K562 (cell line): ENCODE measurements around the gene LAMA5. TPM values are rescaled to one million over a fixed set of nuclear protein-coding genes. Genes with fewer than 3 reads are reported as not detected.

Experiments
- ARID2 ChIP-seq: fragments of 450-650 bp; IDR thresholded peaks from 2 replicates; pipeline ENCODE4 v1.6.1; 2017; ENCODE audit warnings: antibody characterized with exemption, mild to moderate bottlenecking
- CREM ChIP-seq: IDR thresholded peaks from 2 replicates; pipeline ENCODE4 v1.6.1; 2014; ENCODE audit warnings: antibody characterized with exemption, low read depth
- DMBX1 ChIP-seq: fragments of 250-450 bp; sonication (Bioruptor Pico); IDR thresholded peaks from 2 replicates; pipeline ENCODE4 v1.8.0; 2022; ENCODE audit warnings: inconsistent platforms, mild to moderate bottlenecking, moderate library complexity, borderline replicate concordance
- DPF2 ChIP-seq: fragments of 450-650 bp; IDR thresholded peaks from 2 replicates; pipeline ENCODE4 v1.6.1; 2016
- ELF2 ChIP-seq: fragments of 250-450 bp; sonication (Bioruptor Pico); IDR thresholded peaks from 2 replicates; pipeline ENCODE4 v1.5.0; 2021; ENCODE audit warnings: mild to moderate bottlenecking
- ESRRA ChIP-seq: fragments of 450-650 bp; IDR thresholded peaks from 2 replicates; pipeline ENCODE4 v1.6.1; 2014; ENCODE audit warnings: low read depth, mild to moderate bottlenecking, moderate library complexity, borderline replicate concordance
- HDAC2 ChIP-seq: fragments of 450-650 bp; IDR thresholded peaks from 2 replicates; pipeline ENCODE4 v1.6.1; 2016; ENCODE audit warnings: mild to moderate bottlenecking
- HSF4 ChIP-seq: fragments of 250-450 bp; sonication (Bioruptor Pico); IDR thresholded peaks from 2 replicates; pipeline ENCODE4 v2.1.2; 2022; ENCODE audit warnings: mild to moderate bottlenecking, moderate library complexity, borderline replicate concordance
- MYNN ChIP-seq, 2 experiments: sonication (generic); formaldehyde crosslinking in 1 of 2; IDR thresholded peaks; 2 replicates each; pipeline versions ENCODE4 v1.5.0 to v1.6.1; 2016 to 2020; ENCODE audit warnings: antibody characterized with exemption in 1 of 2, missing genetic modification reagents in 1 of 2
- NFIC ChIP-seq: fragments of 450-650 bp; IDR thresholded peaks from 2 replicates; pipeline ENCODE4 v1.6.1; 2017; ENCODE audit warnings: mild to moderate bottlenecking, inconsistent platforms
- NR4A1 ChIP-seq, 2 experiments: fragments of 250-450 bp in 1 of 2; fragments of 450-650 bp in 1 of 2; sonication (Bioruptor Pico) in 1 of 2; IDR thresholded peaks; 2 replicates each; pipeline versions ENCODE4 v1.4.0 to v1.6.1; 2016 to 2020; ENCODE audit warnings: mild to moderate bottlenecking in 2 of 2, missing compliant biosample characterization in 1 of 2, missing genetic modification characterization in 1 of 2, moderate library complexity in 1 of 2
- NRF1 ChIP-seq, 2 experiments: fragments of 450-650 bp; IDR thresholded peaks in 1 of 2; conservative IDR thresholded peaks in 1 of 2; 2 replicates each; pipeline ENCODE4 v1.6.1; 2014; ENCODE audit warnings: mild to moderate bottlenecking in 2 of 2
- SMARCA5 ChIP-seq: fragments of 450-650 bp; IDR thresholded peaks from 2 replicates; pipeline ENCODE4 v1.6.1; 2016
- SRSF3 ChIP-seq: fragments of 200-400 bp; formaldehyde crosslinking; IDR thresholded peaks from 2 replicates; pipeline ENCODE4 v1.6.1; 2016; ENCODE audit warnings: mild to moderate bottlenecking, low read length, moderate library complexity; ENCODE audit not compliant: insufficient read depth
- SRSF7 ChIP-seq: fragments of 200-400 bp; formaldehyde crosslinking; optimal IDR thresholded peaks from 2 replicates; pipeline ENCODE3; 2017; ENCODE audit warnings: mild to moderate bottlenecking, low read depth, low read length
- ZBTB17 ChIP-seq: fragments of 450-650 bp; formaldehyde crosslinking; IDR thresholded peaks from 2 replicates; pipeline ENCODE4 v1.4.0; 2020; ENCODE audit warnings: mild to moderate bottlenecking
- ZBTB49 ChIP-seq: sonication (generic); formaldehyde crosslinking; IDR thresholded peaks from 2 replicates; pipeline ENCODE4 v1.8.0; 2022; ENCODE audit warnings: missing genetic modification reagents, mild to moderate bottlenecking, borderline replicate concordance
- ZKSCAN3 ChIP-seq: fragments of 250-450 bp; sonication (Bioruptor Pico); IDR thresholded peaks from 2 replicates; pipeline ENCODE4 v1.4.0; 2020
- ZNF184 ChIP-seq: sonication (generic); formaldehyde crosslinking; IDR thresholded peaks from 2 replicates; pipeline ENCODE4 v1.5.0; 2020; ENCODE audit warnings: missing genetic modification reagents
- ZNF324 ChIP-seq: fragments of 250-450 bp; sonication (Bioruptor Pico); IDR thresholded peaks from 2 replicates; pipeline ENCODE4 v1.4.0; 2020; ENCODE audit warnings: mild to moderate bottlenecking
- ZNF41 ChIP-seq: fragments of 250-450 bp; sonication (Bioruptor Pico); conservative IDR thresholded peaks from 2 replicates; pipeline ENCODE4 v1.4.0; 2020; ENCODE audit warnings: mild to moderate bottlenecking
- ZNF740 ChIP-seq, 3 experiments: fragments of 200-800 bp in 1 of 3; sonication (Bioruptor generic) in 1 of 3; sonication (generic) in 1 of 3; formaldehyde crosslinking in 1 of 3; IDR thresholded peaks; 2 replicates each; pipeline versions ENCODE4 v1.6.1 to v1.8.0; 2016 to 2022; ENCODE audit warnings: mild to moderate bottlenecking in 2 of 3, missing compliant biosample characterization in 2 of 3, missing genetic modification characterization in 2 of 3, missing genetic modification reagents in 1 of 3
- polyA plus RNA-seq, 8 experiments: library from polyadenylated mRNA; depleted of rRNA in 4 of 8; stranded (reverse) in 5 of 8; unstranded in 3 of 8; fragments of >200 nt; fragmentation: Nextera tagmentation in 2 of 8; fragmentation: Illumina TruSeq in 1 of 8; extraction: Ambion mirVana in 2 of 8; extraction: Trizol in 1 of 8; gene quantifications; 2 replicates each; pipeline versions ENCODE4 v1.2.1 to v1.2.3, GENCODE V29; 2011 to 2014; ENCODE audit warnings: inconsistent platforms in 1 of 8, missing spikeins in 1 of 8
- total RNA-seq, 7 experiments: library from RNA; depleted of rRNA in 6 of 7; stranded (reverse); fragments of >200 nt in 6 of 7; fragmentation: Illumina TruSeq in 2 of 7; extraction: Trizol in 2 of 7; gene quantifications; 2 replicates each; pipeline versions ENCODE4 v1.2.1 to v1.2.3, GENCODE V29; 2011 to 2021; ENCODE audit warnings: low replicate concordance in 1 of 7
- TF ChIP-seq, protein P1 (sequence below): fragments of 150-350 bp; IDR thresholded peaks from 2 replicates; pipeline ENCODE4 v1.6.1; 2014; ENCODE audit warnings: low read depth, mild to moderate bottlenecking, low read length, borderline replicate concordance

The LAMA5 gene
- total and polyA plus RNA-seq, 9 of the 15 experiments (the other 6 are each of a cell fraction or from before 2014, with no cell fraction given): 0.31 to 101 (median 7.8) TPM

DNA sequence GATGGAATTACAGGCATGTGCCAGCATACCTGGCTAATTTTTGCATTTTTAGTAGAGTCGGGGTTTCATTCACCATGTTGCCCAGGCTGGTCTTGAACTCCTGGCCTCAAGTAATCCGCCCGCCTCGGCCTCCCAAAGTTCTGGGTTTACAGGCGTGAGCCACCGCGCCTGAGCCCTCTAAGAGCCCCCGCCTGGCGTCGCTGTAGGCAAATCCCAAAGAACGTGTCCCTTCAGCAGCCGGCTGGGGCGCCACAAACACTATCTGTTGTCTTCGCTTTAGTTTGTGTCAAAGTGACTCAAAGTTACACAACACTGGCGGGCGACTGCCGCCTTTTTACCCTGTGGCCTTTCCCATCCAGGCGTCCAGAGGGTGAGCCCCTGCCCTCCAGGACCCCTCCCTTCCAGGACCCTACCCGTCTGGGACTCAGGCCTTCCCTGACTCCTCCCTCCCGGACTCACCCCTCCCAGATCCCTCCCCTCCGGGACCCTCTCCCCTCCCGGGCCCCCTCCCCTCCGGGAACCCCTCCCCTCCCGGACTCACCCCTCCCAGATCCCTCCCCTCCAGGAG lies 65.3 kb downstream of the LAMA5 start (continued):
- no peak for TF ChIP-seq HSF4 (CRISPR knock-in tag)
- TF ChIP-seq ZNF324 (CRISPR knock-in tag): no peak
- TF ChIP-seq DMBX1 (CRISPR knock-in tag): peak; percentile 41; the same call in 1 of the 2 replicates
- TF ChIP-seq ARID2: no peak
- TF ChIP-seq, protein P1, sequence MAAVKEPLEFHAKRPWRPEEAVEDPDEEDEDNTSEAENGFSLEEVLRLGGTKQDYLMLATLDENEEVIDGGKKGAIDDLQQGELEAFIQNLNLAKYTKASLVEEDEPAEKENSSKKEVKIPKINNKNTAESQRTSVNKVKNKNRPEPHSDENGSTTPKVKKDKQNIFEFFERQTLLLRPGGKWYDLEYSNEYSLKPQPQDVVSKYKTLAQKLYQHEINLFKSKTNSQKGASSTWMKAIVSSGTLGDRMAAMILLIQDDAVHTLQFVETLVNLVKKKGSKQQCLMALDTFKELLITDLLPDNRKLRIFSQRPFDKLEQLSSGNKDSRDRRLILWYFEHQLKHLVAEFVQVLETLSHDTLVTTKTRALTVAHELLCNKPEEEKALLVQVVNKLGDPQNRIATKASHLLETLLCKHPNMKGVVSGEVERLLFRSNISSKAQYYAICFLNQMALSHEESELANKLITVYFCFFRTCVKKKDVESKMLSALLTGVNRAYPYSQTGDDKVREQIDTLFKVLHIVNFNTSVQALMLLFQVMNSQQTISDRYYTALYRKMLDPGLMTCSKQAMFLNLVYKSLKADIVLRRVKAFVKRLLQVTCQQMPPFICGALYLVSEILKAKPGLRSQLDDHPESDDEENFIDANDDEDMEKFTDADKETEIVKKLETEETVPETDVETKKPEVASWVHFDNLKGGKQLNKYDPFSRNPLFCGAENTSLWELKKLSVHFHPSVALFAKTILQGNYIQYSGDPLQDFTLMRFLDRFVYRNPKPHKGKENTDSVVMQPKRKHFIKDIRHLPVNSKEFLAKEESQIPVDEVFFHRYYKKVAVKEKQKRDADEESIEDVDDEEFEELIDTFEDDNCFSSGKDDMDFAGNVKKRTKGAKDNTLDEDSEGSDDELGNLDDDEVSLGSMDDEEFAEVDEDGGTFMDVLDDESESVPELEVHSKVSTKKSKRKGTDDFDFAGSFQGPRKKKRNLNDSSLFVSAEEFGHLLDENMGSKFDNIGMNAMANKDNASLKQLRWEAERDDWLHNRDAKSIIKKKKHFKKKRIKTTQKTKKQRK: no peak
- peak; percentile 73 for TF ChIP-seq DPF2
- no peak for TF ChIP-seq ZNF184 (CRISPR knock-in tag)
- no peak for TF ChIP-seq ELF2
- peak; percentile 76 for TF ChIP-seq CREM
- TF ChIP-seq ESRRA: 0 out of 2 replicates have a peak, but pooled peaks have one; percentile 47
- TF ChIP-seq ZBTB17 (CRISPR knock-in tag): no peak
- peak; percentile 23; the same call in 1 of the 2 replicates for TF ChIP-seq ZNF740 (CRISPR knock-in tag; IDR thresholded peaks at IDR 0.05)
- no peak for TF ChIP-seq ZNF740 (tag; IDR thresholded peaks at IDR 0.05)
- TF ChIP-seq HDAC2: no peak; the same call in 1 of the 2 replicates
- TF ChIP-seq ZNF41 (CRISPR knock-in tag): no peak
- TF ChIP-seq NFIC: peak; percentile 75
- TF ChIP-seq MYNN (IDR thresholded peaks at IDR 0.05): peak; percentile 68; the same call in 1 of the 2 replicates
- no peak for TF ChIP-seq MYNN (CRISPR knock-in tag; IDR thresholded peaks at IDR 0.05)
- no peak for TF ChIP-seq SRSF7
- peak; percentile 79; the same call in 1 of the 2 replicates for TF ChIP-seq SMARCA5
- TF ChIP-seq NR4A1 (CRISPR knock-in tag; IDR thresholded peaks at IDR 0.05): no peak
- TF ChIP-seq NR4A1 (tag; IDR thresholded peaks at IDR 0.05): no peak
- no peak for TF ChIP-seq NRF1 (conservative IDR thresholded peaks at IDR 0.05 in 1 of 2, IDR thresholded peaks at IDR 0.05 in 1 of 2)
- no peak for TF ChIP-seq ZKSCAN3 (CRISPR knock-in tag)
- no peak for TF ChIP-seq SRSF3
- no peak for TF ChIP-seq ZBTB49 (CRISPR knock-in tag)
